Astrocyte (in vitro differentiated cells and primary cell): ENCODE results near the gene GRK6. TPM values are rescaled to one million over a fixed set of nuclear protein-coding genes. Genes with fewer than 3 reads are reported as not detected.

Experiments used
- DNase-seq: peaks from one replicate; pipeline ENCODE4 v3.0.0-alpha.2; 2010; ENCODE audit warnings: low read depth
- FAIRE-seq: peaks from 2 replicates; lab custom pipeline; 2011; peaks lifted over from hg19 to GRCh38; lab: Jason Lieb, UNC
- H2AFZ ChIP-seq: 2 replicates; pipeline ENCODE4 v1.6.0; 2012; ENCODE audit warnings: low read depth, low read length, inconsistent platforms
- H3K27ac ChIP-seq: 2 replicates; pipeline ENCODE4 v1.5.1; 2011; ENCODE audit warnings: low read depth, low read length, inconsistent platforms
- H3K27me3 ChIP-seq: 2 replicates; pipeline ENCODE4 v1.6.0; 2011; ENCODE audit warnings: low read length, inconsistent platforms; ENCODE audit not compliant: insufficient read depth
- H3K36me3 ChIP-seq: 2 replicates; pipeline ENCODE4 v1.5.1; 2011; ENCODE audit warnings: low read length, inconsistent platforms; ENCODE audit not compliant: insufficient read depth
- H3K4me1 ChIP-seq: 2 replicates; pipeline ENCODE4 v1.5.1; 2011; ENCODE audit warnings: low read length, inconsistent platforms; ENCODE audit not compliant: insufficient read depth
- H3K4me2 ChIP-seq: 2 replicates; pipeline ENCODE4 v1.6.0; 2012; ENCODE audit warnings: low read length, inconsistent platforms
- H3K4me3 ChIP-seq: 2 replicates; pipeline ENCODE4 v1.5.1; 2011; ENCODE audit warnings: low read depth, mild to moderate bottlenecking, low read length, inconsistent platforms; ENCODE audit not compliant: insufficient read depth
- H3K79me2 ChIP-seq: 2 replicates; pipeline ENCODE4 v1.6.0; 2012; ENCODE audit warnings: mild to moderate bottlenecking, low read length, inconsistent platforms; ENCODE audit not compliant: insufficient read depth
- H3K9ac ChIP-seq: 2 replicates; pipeline ENCODE4 v1.6.0; 2012; ENCODE audit warnings: mild to moderate bottlenecking, low read length, inconsistent platforms
- H3K9me3 ChIP-seq: 2 replicates; pipeline ENCODE4 v1.5.1; 2012; ENCODE audit warnings: low read depth, mild to moderate bottlenecking, low read length, inconsistent platforms; ENCODE audit not compliant: insufficient read depth
- H4K20me1 ChIP-seq: 2 replicates; pipeline ENCODE4 v1.6.0; 2012; ENCODE audit warnings: low read length, inconsistent platforms; ENCODE audit not compliant: insufficient read depth
- H3K27ac Mint-ChIP-seq: one replicate; pipeline ENCODE4 v1.8.0; 2021; ENCODE audit warnings: mild to moderate bottlenecking, mixed read lengths; ENCODE audit not compliant: unreplicated experiment
- H3K27me3 Mint-ChIP-seq: one replicate; pipeline ENCODE4 v1.8.0; 2021; ENCODE audit warnings: low read depth, mixed read lengths; ENCODE audit not compliant: unreplicated experiment
- H3K36me3 Mint-ChIP-seq: one replicate; pipeline ENCODE4 v1.8.0; 2021; ENCODE audit warnings: low read depth, mixed read lengths; ENCODE audit not compliant: unreplicated experiment
- H3K4me1 Mint-ChIP-seq: one replicate; pipeline ENCODE4 v1.8.0; 2021; ENCODE audit warnings: low read depth, mixed read lengths; ENCODE audit not compliant: unreplicated experiment
- H3K4me3 Mint-ChIP-seq: one replicate; pipeline ENCODE4 v1.8.0; 2021; ENCODE audit warnings: mild to moderate bottlenecking, moderate library complexity, mixed read lengths; ENCODE audit not compliant: unreplicated experiment
- H3K9me3 Mint-ChIP-seq: one replicate; pipeline ENCODE4 v1.8.0; 2021; ENCODE audit warnings: mild to moderate bottlenecking, mixed read lengths; ENCODE audit not compliant: unreplicated experiment
- EZH2 ChIP-seq: IDR thresholded peaks from 2 replicates; pipeline ENCODE4 v1.6.1; 2012; ENCODE audit warnings: mild to moderate bottlenecking, low read length, inconsistent platforms; ENCODE audit not compliant: insufficient read depth
- total RNA-seq: library from RNA; stranded (reverse); gene quantifications from 2 replicates; pipeline ENCODE4 v1.2.1, GENCODE V29; 2021
- TF ChIP-seq, protein P1 (sequence below): IDR thresholded peaks from 2 replicates; pipeline ENCODE4 v1.5.1; 2011; ENCODE audit warnings: low read depth, mild to moderate bottlenecking, inconsistent platforms, low read length, moderate library complexity; ENCODE audit not compliant: insufficient read depth

Gene GRK6
- total RNA-seq, 1 donor from 2014 or later, result 25.9 TPM

GRCh38 chr5:177452688-177453638 lies 26.5 kb downstream of the GRK6 start:
- no peak for TF ChIP-seq EZH2
- TF ChIP-seq, protein P1, sequence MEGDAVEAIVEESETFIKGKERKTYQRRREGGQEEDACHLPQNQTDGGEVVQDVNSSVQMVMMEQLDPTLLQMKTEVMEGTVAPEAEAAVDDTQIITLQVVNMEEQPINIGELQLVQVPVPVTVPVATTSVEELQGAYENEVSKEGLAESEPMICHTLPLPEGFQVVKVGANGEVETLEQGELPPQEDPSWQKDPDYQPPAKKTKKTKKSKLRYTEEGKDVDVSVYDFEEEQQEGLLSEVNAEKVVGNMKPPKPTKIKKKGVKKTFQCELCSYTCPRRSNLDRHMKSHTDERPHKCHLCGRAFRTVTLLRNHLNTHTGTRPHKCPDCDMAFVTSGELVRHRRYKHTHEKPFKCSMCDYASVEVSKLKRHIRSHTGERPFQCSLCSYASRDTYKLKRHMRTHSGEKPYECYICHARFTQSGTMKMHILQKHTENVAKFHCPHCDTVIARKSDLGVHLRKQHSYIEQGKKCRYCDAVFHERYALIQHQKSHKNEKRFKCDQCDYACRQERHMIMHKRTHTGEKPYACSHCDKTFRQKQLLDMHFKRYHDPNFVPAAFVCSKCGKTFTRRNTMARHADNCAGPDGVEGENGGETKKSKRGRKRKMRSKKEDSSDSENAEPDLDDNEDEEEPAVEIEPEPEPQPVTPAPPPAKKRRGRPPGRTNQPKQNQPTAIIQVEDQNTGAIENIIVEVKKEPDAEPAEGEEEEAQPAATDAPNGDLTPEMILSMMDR, result no peak
- Mint-ChIP-seq H3K27me3 (peaks cover 4% of the 10 kb centered on the region), H3K36me3 (peaks cover 7% of the 10 kb centered on the region), H3K4me3 (no peak overlapping the region), H3K4me1 (peaks cover 18% of the 10 kb centered on the region), H3K27ac (peak overlapping the region; percentile 86), H3K9me3 (no peaks in the 10 kb centered on the region)
- H3K9me3 ChIP-seq, result no peaks in the 10 kb centered on the region
- no peak overlapping the region for H3K9ac ChIP-seq
- H3K4me3 ChIP-seq, result no peak overlapping the region
- no peak overlapping the region for H2AFZ ChIP-seq
- peaks cover 74% of the 10 kb centered on the region for H4K20me1 ChIP-seq
- no peak overlapping the region for H3K4me2 ChIP-seq
- no peak for FAIRE-seq
- H3K27me3 ChIP-seq, result no peaks in the 10 kb centered on the region
- no peak overlapping the region for H3K27ac ChIP-seq
- no peak for DNase-seq
- H3K79me2 ChIP-seq, result no peaks in the 10 kb centered on the region
- peaks cover 9% of the 10 kb centered on the region for H3K36me3 ChIP-seq
- H3K4me1 ChIP-seq, result peaks cover 39% of the 10 kb centered on the region

DNA sequence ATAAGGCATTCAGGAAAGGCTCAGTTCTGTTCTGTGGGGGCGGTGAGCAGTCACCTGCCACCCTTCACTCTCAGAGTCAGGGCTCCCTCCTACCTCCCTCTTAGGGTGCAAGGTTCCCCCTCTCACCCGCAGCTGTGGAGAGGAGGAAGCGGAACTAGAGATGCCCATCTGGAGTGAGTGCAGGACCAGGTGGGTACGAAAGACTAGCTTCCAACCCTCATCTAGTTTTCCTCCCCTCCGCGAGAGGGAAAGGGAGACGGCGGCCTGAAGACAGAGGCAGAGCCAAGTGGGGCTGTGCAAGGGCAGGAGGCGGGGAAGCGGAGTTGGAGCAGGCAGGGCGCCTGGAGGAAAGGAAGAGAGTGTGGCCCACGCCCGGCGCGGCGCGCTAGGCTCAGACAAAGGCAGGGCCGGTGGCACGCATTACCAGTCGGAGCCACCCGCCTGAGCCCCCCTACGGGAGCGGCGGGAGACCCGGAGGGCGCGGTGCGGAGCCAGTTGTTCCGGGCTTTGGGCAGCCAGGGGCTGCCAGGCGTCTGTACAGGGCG lies 27.4 kb downstream of the GRK6 start:
- H3K4me1 ChIP-seq, result peaks cover 36% of the 10 kb centered on the region
- H3K27me3 Mint-ChIP-seq, result peaks cover 4% of the 10 kb centered on the region
- H3K9ac ChIP-seq, result peak overlapping the region; percentile 52
- peaks cover 4% of the 10 kb centered on the region for H3K79me2 ChIP-seq
- H3K4me1 Mint-ChIP-seq, result peaks cover 9% of the 10 kb centered on the region
- no peak overlapping the region for H3K4me3 Mint-ChIP-seq
- no peaks in the 10 kb centered on the region for H3K9me3 ChIP-seq
- DNase-seq (no peak), FAIRE-seq (no peak)
- H3K27ac Mint-ChIP-seq, result peak overlapping the region; percentile 86
- no peaks in the 10 kb centered on the region for H3K9me3 Mint-ChIP-seq
- H3K36me3 Mint-ChIP-seq, result peaks cover 7% of the 10 kb centered on the region
- H3K36me3 ChIP-seq, result peaks cover 12% of the 10 kb centered on the region
- H3K4me2 ChIP-seq, result peak overlapping the region; percentile 83
- peaks cover 76% of the 10 kb centered on the region for H4K20me1 ChIP-seq
- TF ChIP-seq EZH2, result no peak
- TF ChIP-seq, protein P1, result no peak
- no peaks in the 10 kb centered on the region for H3K27me3 ChIP-seq
- H3K27ac ChIP-seq, result no peak overlapping the region
- no peak overlapping the region for H2AFZ ChIP-seq
- H3K4me3 ChIP-seq, result peak overlapping the region; percentile 26
